Prostate gland (tissue), 2 donors: Measurements from ENCODE around the gene FBXL16. TPM values are rescaled to one million over a fixed set of nuclear protein-coding genes. Genes with fewer than 3 reads are reported as not detected.
"Not testable (repeated sequence)": the region's sequence is repeated elsewhere in the genome, so short reads cannot be mapped to it uniquely, and the experiment has no call there.

Source experiments
- DNase-seq: peaks from one replicate; pipeline ENCODE4 v3.0.0-alpha.2; 2019; ENCODE audit warnings: low spot score
- H3K27ac ChIP-seq, 2 donors: fragments of 200-600 bp; sonication (generic); 2 replicates each; pipeline ENCODE4 v1.5.1; 2017 to 2019
- H3K27me3 ChIP-seq: fragments of 200-600 bp; sonication (generic); replicated peaks from 2 replicates; pipeline ENCODE4 v1.5.1; 2019; ENCODE audit not compliant: insufficient read depth
- H3K36me3 ChIP-seq, 2 donors: fragments of 200-600 bp; sonication (generic); 1 replicate in 1 of 2; 2 replicates in 1 of 2; pipeline versions ENCODE4 v1.5.1 to v1.8.1; 2017 to 2019
- H3K4me1 ChIP-seq: fragments of 200-600 bp; sonication (generic); replicated peaks from 2 replicates; pipeline ENCODE4 v1.5.1; 2019
- H3K4me3 ChIP-seq, 2 donors: fragments of 200-600 bp; sonication (generic); 2 replicates each; pipeline ENCODE4 v1.5.1; 2017 to 2019
- H3K9me3 ChIP-seq: fragments of 200-600 bp; sonication (generic); 2 replicates; pipeline ENCODE4 v1.5.1; 2017
- POLR2A ChIP-seq: fragments of 450-650 bp; IDR thresholded peaks from one replicate; pipeline ENCODE4 v1.6.1; 2016; ENCODE audit warnings: antibody characterized with exemption, mild to moderate bottlenecking
- POLR2AphosphoS5 ChIP-seq: sonication (generic); formaldehyde crosslinking; IDR thresholded peaks from one replicate; pipeline ENCODE4 v1.6.1; 2017; ENCODE audit warnings: antibody characterized with exemption
- WGBS: methylation state at CpG from one replicate; pipeline ENCODE4 v1.1.5; 2018; 5-methylcytosine and 5-hydroxymethylcytosine counted together
- intact Hi-C: fragments of 100-400 bp; cut with DNase I; formaldehyde crosslinking; loops from one replicate; pipeline ENCODE4 v1.14.2; 2022
- total RNA-seq, 2 donors: library from RNA; depleted of rRNA; stranded (reverse); fragments of >200 nt; gene quantifications; one replicate each; pipeline ENCODE4 v1.1.0, GENCODE V29; 2016
- TF ChIP-seq, protein P1 (sequence below), 4 experiments: fragments of 200-600 bp in 2 of 4; fragments of 450-650 bp in 2 of 4; sonication (generic) in 2 of 4; IDR thresholded peaks; 1 replicate in 3 of 4; 2 replicates in 1 of 4; pipeline ENCODE4 v1.5.1; 2016 to 2019; ENCODE audit warnings: antibody characterized with exemption in 4 of 4, mild to moderate bottlenecking in 2 of 4, moderate library complexity in 2 of 4

The FBXL16 gene
- total RNA-seq, 2 donors from 2014 or later = 6.1 to 9.1 TPM

DNA sequence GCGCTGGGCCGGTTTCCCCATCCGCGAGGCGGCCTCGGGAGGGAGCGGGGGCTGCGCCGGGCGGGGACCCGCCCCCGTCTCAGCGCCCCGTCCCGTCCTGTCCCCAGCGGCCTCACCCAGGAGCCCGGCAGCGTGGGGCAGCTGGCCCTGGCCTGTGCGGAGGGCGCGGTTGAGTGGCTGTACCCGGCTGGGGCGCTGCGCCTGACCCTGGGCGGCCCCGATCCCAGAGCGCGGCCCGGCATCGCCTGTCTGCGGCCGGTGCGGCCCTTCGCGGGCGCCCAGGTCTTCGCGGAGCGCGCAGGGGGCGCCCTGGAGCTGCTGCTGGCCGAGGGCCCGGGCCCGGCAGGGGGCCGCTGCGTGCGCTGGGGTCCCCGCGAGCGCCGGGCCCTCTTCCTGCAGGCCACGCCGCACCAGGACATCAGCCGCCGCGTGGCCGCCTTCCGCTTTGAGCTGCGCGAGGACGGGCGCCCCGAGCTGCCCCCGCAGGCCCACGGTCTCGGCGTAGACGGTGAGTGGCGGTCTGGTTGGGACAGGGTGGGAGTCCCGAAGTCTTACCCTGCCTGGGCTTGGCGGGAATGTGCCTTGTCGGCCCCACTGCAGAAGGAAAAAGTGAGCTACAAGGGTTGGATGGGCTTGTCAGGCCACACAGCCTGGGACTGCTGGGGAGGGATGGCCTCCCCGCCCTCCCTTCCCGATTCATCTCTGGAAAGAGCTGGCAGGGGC, 10.0 kb upstream of the FBXL16 start:
- TF ChIP-seq, protein P1, sequence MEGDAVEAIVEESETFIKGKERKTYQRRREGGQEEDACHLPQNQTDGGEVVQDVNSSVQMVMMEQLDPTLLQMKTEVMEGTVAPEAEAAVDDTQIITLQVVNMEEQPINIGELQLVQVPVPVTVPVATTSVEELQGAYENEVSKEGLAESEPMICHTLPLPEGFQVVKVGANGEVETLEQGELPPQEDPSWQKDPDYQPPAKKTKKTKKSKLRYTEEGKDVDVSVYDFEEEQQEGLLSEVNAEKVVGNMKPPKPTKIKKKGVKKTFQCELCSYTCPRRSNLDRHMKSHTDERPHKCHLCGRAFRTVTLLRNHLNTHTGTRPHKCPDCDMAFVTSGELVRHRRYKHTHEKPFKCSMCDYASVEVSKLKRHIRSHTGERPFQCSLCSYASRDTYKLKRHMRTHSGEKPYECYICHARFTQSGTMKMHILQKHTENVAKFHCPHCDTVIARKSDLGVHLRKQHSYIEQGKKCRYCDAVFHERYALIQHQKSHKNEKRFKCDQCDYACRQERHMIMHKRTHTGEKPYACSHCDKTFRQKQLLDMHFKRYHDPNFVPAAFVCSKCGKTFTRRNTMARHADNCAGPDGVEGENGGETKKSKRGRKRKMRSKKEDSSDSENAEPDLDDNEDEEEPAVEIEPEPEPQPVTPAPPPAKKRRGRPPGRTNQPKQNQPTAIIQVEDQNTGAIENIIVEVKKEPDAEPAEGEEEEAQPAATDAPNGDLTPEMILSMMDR (IDR thresholded peaks at IDR 0.05) = peak in 1 of 4 experiments; percentile 20
- TF ChIP-seq POLR2AphosphoS5 = no peak
- TF ChIP-seq POLR2A = no peak
- no peak overlapping the region for H3K27ac ChIP-seq
- intact Hi-C loops = no loop called here
- WGBS = 2% methylated on average over 36 of the region's 74 CpGs
- H3K4me1 ChIP-seq = peaks cover 23% of the 10 kb centered on the region
- no peak for DNase-seq
- H3K9me3 ChIP-seq = no peaks in the 10 kb centered on the region
- no peaks in the 10 kb centered on the region for H3K36me3 ChIP-seq
- peak overlapping the region; percentile 51 to 55 for H3K4me3 ChIP-seq
- peaks cover 2% of the 10 kb centered on the region for H3K27me3 ChIP-seq

DNA sequence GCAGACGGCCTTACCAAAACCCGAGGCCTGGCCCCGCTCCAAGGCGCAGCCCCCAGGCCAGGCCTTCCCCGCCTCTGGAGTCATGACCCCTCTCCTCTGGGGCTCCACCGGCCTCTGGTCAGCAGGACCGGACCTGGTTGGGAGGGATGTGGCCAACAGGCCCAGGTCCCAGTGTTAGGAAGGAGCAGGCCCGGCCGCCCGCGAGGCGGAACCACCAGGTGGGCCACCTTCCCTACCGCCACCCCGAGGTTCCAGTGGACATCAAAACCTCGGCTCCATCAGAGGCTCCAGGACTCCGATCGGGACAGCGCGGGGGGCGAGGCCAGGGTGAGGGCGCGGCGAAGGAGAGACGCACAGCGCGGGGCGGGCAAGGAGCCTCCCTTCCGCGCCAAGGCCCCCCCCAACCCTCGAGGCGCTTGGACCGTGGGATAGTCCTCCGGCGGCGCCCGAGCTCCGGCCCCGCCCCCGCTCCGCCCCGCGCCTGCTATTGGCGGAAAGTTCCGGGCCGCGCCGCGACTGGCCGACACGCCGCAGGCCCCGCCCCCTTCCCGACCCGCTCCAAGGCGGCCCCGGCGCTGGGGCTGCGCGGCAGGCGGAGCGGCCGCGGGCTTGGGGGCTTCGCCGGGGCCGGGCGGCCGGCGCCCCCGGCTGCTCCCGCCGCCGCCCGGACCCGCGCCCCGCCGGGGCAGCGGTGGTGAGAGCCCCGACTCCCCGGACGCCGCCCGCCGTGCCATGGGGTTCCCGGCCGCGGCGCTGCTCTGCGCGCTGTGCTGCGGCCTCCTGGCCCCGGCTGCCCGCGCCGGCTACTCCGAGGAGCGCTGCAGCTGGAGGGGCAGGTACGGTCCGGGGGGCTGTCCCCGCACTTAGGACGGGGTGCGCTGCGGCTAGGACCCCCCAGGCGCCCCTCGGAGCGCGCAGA, 9.2 kb upstream of the FBXL16 start, which contains the start of gene METRN:
Gene METRN, plus strand, starts transcription at position 561 of the 919 bp plus-strand sequence. Its CDS starts 172 bp downstream, at position 733.
- no peak for TF ChIP-seq POLR2AphosphoS5
- TF ChIP-seq, protein P1 (IDR thresholded peaks at IDR 0.05) = no peak
- TF ChIP-seq POLR2A = no peak
- Histone ChIP-seq H3K4me3 (peak within 1 kb of the TSS; percentile 51 to 55), H3K27ac (no peak within 1 kb of the TSS), H3K9me3 (no peaks in the 10 kb centered on the region), H3K36me3 (no peaks in the 10 kb centered on the region), H3K4me1 (peaks cover 15% of the 10 kb centered on the region), H3K27me3 (peaks cover 5% of the 10 kb centered on the region)
- intact Hi-C loops = loop anchor here (5.0 kb wide), 2 partner anchors 72 to 337 kb away; partner anchors contain the start of genes CHTF18 and RPUSD1
- peak; percentile 85 for DNase-seq
- 12% methylated on average over 32 of the region's 108 CpGs for WGBS

DNA sequence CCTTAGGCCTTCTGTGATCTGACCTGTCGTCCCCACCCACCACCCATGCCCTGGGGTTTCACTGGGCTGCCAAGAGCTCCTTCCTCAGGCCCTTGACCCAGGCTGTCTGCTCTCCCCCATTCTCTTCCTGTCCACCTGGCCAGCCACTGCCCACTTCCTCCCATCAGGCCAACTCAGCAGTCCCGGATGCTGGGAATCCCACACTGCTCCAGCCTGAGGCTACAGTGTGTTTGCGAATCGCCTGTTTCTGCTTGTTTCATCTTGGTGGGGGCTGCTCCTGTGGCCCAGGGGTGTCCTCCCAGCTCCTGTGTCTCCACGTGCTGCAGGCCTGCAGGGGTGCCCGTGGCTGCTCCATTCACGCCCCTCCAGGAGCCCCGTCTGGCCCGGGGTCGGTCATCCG, 8.5 kb upstream of the FBXL16 start:
- no peak for TF ChIP-seq POLR2AphosphoS5
- TF ChIP-seq POLR2A = no peak
- TF ChIP-seq, protein P1 (IDR thresholded peaks at IDR 0.05) = no peak
- Histone ChIP-seq H3K4me1 (peaks cover 14% of the 10 kb centered on the region), H3K27me3 (peaks cover 5% of the 10 kb centered on the region), H3K27ac (no peak overlapping the region), H3K4me3 (no peak overlapping the region), H3K36me3 (no peaks in the 10 kb centered on the region), H3K9me3 (no peaks in the 10 kb centered on the region)
- intact Hi-C loops = loop anchor here (5.0 kb wide), 2 partner anchors 73 to 338 kb away; partner anchors contain the start of genes CHTF18 and RPUSD1
- WGBS = 70% methylated on average over 11 of the region's 11 CpGs
- DNase-seq = no peak

DNA sequence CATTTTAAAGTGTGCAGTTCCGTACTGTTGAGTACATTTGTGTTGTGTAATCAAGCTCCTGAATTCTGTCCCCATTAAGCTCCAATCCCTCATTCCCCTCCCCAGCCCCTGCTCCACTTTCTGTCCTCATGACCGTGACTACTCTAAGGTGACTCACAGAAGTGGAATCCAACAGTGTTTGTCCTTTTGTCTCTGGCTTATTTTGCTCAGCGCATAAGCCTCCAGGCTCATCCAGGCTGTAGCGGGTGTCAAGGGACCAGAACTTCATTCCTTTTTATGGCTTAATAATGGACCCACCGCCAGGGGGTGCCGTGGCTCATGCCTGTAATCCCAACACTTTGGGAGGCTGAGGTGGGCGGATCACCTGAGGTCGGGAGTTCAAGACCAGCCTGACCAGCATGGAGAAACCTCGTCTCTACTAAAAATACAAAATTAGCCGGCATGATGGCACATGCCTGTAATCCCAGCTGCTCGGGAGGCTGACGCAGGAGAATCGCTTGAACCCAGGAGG, 7.2 kb upstream of the FBXL16 start:
- TF ChIP-seq, protein P1 (IDR thresholded peaks at IDR 0.05) = peak in 2 of 4 experiments; percentile 17 to 35
- not testable (repeated sequence) for H3K4me3 ChIP-seq, H3K36me3 ChIP-seq, DNase-seq, H3K27me3 ChIP-seq, H3K9me3 ChIP-seq, H3K27ac ChIP-seq
- H3K4me1 ChIP-seq = peaks cover 14% of the 10 kb centered on the region
- intact Hi-C loops = loop anchor here (5.0 kb wide), 2 partner anchors 75 to 340 kb away; partner anchors contain the start of genes CHTF18 and RPUSD1
- 37% methylated on average over 13 of the region's 13 CpGs for WGBS
